Neural cell (in vitro differentiated cells): ENCODE results near the gene RBM20. TPM values are rescaled to one million over a fixed set of nuclear protein-coding genes. Genes with fewer than 3 reads are reported as not detected.

Experiments
- H2AFZ ChIP-seq: fragments of 200-600, 300-800 bp; sonication (generic), shearing (Covaris generic); 2 replicates; pipeline ENCODE4 v1.6.0; 2014; ENCODE audit warnings: low read depth, mild to moderate bottlenecking, antibody characterized with exemption, low read length, moderate library complexity
- H3F3A ChIP-seq: fragments of 200-600 bp; shearing (Covaris generic); 2 replicates; pipeline ENCODE4 v1.6.1; 2016; ENCODE audit warnings: mild to moderate bottlenecking, moderate library complexity, mixed read lengths, antibody characterized with exemption, low read length; ENCODE audit not compliant: insufficient read depth, poor library complexity, severe bottlenecking
- H3K27ac ChIP-seq: fragments of 200-600, 300-800 bp; sonication (generic), shearing (Covaris generic); 2 replicates; pipeline ENCODE4 v1.5.1; 2014; ENCODE audit warnings: mild to moderate bottlenecking, low read length, moderate library complexity
- H3K27me3 ChIP-seq: fragments of 300-800, 200-600 bp; sonication (generic), shearing (Covaris generic); 2 replicates; pipeline ENCODE4 v1.6.0; 2014; ENCODE audit warnings: mild to moderate bottlenecking, low read depth, low read length, moderate library complexity; ENCODE audit not compliant: insufficient read depth
- H3K36me3 ChIP-seq: fragments of 300-800, 200-600 bp; sonication (generic), shearing (Covaris generic); 2 replicates; pipeline ENCODE4 v1.5.1; 2014; ENCODE audit warnings: mild to moderate bottlenecking, antibody characterized with exemption, low read length, moderate library complexity; ENCODE audit not compliant: insufficient read depth
- H3K4me2 ChIP-seq: fragments of 300-800, 200-600 bp; sonication (generic), shearing (Covaris generic); 2 replicates; pipeline ENCODE4 v1.6.0; 2014; ENCODE audit warnings: mild to moderate bottlenecking, low read length
- H3K4me3 ChIP-seq: fragments of 300-800, 200-600 bp; sonication (generic), shearing (Covaris generic); 2 replicates; pipeline ENCODE4 v1.5.1; 2014; ENCODE audit warnings: mild to moderate bottlenecking, low read length, moderate library complexity
- H3K79me2 ChIP-seq: fragments of 200-600 bp; shearing (Covaris generic); replicated peaks from 2 replicates; pipeline ENCODE4 v1.6.0; 2014; ENCODE audit warnings: mild to moderate bottlenecking, low read length, moderate library complexity; ENCODE audit not compliant: insufficient read depth
- H3K9ac ChIP-seq: fragments of 300-800, 200-600 bp; sonication (generic), shearing (Covaris generic); 2 replicates; pipeline ENCODE4 v1.6.1; 2016; ENCODE audit warnings: mild to moderate bottlenecking, low read length, mixed read lengths
- H3K9me2 ChIP-seq: fragments of 200-600 bp; shearing (Covaris generic); 2 replicates; pipeline ENCODE4 v1.6.1; 2016; ENCODE audit warnings: mild to moderate bottlenecking, low read length, mixed read lengths; ENCODE audit not compliant: insufficient read depth
- H3K9me3 ChIP-seq: fragments of 200-600, 300-800 bp; sonication (generic), shearing (Covaris generic); 2 replicates; pipeline ENCODE4 v1.6.1; 2016; ENCODE audit warnings: mild to moderate bottlenecking, mixed run types, low read length, moderate library complexity, mixed read lengths
- H4K20me1 ChIP-seq: fragments of 200-600 bp; shearing (Covaris generic); 2 replicates; pipeline ENCODE4 v1.6.1; 2016; ENCODE audit warnings: mild to moderate bottlenecking, mixed run types; ENCODE audit not compliant: insufficient read depth
- EP300 ChIP-seq: fragments of 450-650 bp; conservative IDR thresholded peaks from 2 replicates; pipeline ENCODE4 v1.6.1; 2014; ENCODE audit warnings: antibody characterized with exemption, mild to moderate bottlenecking, moderate library complexity; ENCODE audit not compliant: poor library complexity, severe bottlenecking
- EZH2 ChIP-seq: fragments of 200-600, 300-800 bp; shearing (Covaris generic), sonication (generic); IDR thresholded peaks from 2 replicates; pipeline ENCODE4 v1.6.1; 2014; ENCODE audit warnings: antibody characterized with exemption, low read length, borderline replicate concordance, mild to moderate bottlenecking; ENCODE audit not compliant: insufficient read depth, poor library complexity, severe bottlenecking
- MXI1 ChIP-seq: fragments of 450-650 bp; conservative IDR thresholded peaks from 2 replicates; pipeline ENCODE4 v1.6.1; 2014; ENCODE audit warnings: antibody characterized with exemption, mild to moderate bottlenecking; ENCODE audit not compliant: poor library complexity, severe bottlenecking
- POLR2AphosphoS5 ChIP-seq: IDR thresholded peaks from 2 replicates; pipeline ENCODE4 v1.6.1; 2012
- RAD21 ChIP-seq: fragments of 450-650 bp; conservative IDR thresholded peaks from 2 replicates; pipeline ENCODE4 v1.6.1; 2014; ENCODE audit warnings: antibody characterized with exemption, mild to moderate bottlenecking, moderate library complexity
- SMC3 ChIP-seq: fragments of 450-650 bp; conservative IDR thresholded peaks from 2 replicates; pipeline ENCODE4 v1.6.1; 2014; ENCODE audit warnings: antibody characterized with exemption, mild to moderate bottlenecking, moderate library complexity; ENCODE audit not compliant: poor library complexity
- TAF1 ChIP-seq: IDR thresholded peaks from 2 replicates; pipeline ENCODE4 v1.6.1; 2012; ENCODE audit warnings: low read depth
- polyA plus RNA-seq: library from polyadenylated mRNA; depleted of rRNA; stranded (reverse); fragments of >200 nt; gene quantifications from 2 replicates; pipeline ENCODE4 v1.2.3, GENCODE V29; 2014
- TF ChIP-seq, protein P1 (sequence below): IDR thresholded peaks from 2 replicates; pipeline ENCODE4 v1.6.1; 2012; ENCODE audit warnings: borderline replicate concordance
- TF ChIP-seq, protein P2 (sequence below): fragments of 450-650 bp; IDR thresholded peaks from 2 replicates; pipeline ENCODE4 v1.5.1; 2014; ENCODE audit warnings: antibody characterized with exemption, mild to moderate bottlenecking, moderate library complexity; ENCODE audit not compliant: poor library complexity, severe bottlenecking

RBM20 gene
- polyA plus RNA-seq, 1 donor from 2014 or later: 0.07 TPM

DNA sequence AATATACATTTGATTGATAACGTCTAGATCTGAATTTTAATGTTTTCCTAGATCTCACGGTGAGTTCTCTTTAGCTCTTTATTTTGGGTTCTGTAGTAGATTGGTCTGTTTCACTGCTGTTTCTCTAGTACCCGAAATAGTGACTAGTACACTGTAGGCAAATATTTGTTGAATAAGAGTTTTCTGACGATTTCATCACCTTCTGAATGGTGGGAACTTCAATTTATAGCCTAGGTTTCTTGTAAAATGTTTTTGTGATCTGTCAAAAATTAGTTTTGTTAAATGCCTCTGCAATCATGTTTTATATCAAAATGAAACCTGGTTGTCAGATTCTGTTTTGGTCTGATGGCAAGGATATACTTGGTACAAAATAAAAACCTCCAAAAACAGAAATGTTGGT lies 237.8 kb downstream of the RBM20 start:
- TF ChIP-seq MXI1: no peak
- no peaks in the 10 kb centered on the region for H3F3A ChIP-seq
- H3K27ac ChIP-seq: no peak overlapping the region
- no peak overlapping the region for H3K9ac ChIP-seq
- peaks cover 8% of the 10 kb centered on the region for H3K79me2 ChIP-seq
- no peak overlapping the region for H3K4me3 ChIP-seq
- H3K36me3 ChIP-seq: peaks cover 3% of the 10 kb centered on the region
- no peaks in the 10 kb centered on the region for H4K20me1 ChIP-seq
- H3K9me3 ChIP-seq: no peaks in the 10 kb centered on the region
- no peak overlapping the region for H3K4me2 ChIP-seq
- H2AFZ ChIP-seq: no peak overlapping the region
- H3K27me3 ChIP-seq: no peaks in the 10 kb centered on the region
- no peaks in the 10 kb centered on the region for H3K9me2 ChIP-seq

DNA sequence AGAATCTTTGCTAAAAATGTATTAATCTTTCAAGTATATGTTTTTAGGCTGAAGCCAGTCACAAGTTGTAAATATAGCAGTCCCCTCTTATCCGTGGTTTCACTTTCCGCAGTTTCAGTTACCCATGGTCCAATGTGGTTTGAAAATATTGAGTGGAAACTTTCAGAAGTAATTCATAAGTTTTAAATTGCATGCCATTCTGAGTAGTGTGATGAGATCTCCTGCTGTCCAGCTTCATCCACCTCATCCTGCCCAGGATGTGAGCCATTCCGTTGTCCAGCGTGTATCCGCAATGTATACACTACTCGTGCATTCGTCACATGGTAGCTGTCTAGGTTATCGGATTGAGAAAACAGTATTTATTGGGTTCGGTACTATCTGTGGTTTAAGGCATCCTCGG lies 239.8 kb downstream of the RBM20 start:
- no peaks in the 10 kb centered on the region for H4K20me1 ChIP-seq
- H3K36me3 ChIP-seq: peaks cover 15% of the 10 kb centered on the region
- H3K9me2 ChIP-seq: no peaks in the 10 kb centered on the region
- TF ChIP-seq, protein P1, sequence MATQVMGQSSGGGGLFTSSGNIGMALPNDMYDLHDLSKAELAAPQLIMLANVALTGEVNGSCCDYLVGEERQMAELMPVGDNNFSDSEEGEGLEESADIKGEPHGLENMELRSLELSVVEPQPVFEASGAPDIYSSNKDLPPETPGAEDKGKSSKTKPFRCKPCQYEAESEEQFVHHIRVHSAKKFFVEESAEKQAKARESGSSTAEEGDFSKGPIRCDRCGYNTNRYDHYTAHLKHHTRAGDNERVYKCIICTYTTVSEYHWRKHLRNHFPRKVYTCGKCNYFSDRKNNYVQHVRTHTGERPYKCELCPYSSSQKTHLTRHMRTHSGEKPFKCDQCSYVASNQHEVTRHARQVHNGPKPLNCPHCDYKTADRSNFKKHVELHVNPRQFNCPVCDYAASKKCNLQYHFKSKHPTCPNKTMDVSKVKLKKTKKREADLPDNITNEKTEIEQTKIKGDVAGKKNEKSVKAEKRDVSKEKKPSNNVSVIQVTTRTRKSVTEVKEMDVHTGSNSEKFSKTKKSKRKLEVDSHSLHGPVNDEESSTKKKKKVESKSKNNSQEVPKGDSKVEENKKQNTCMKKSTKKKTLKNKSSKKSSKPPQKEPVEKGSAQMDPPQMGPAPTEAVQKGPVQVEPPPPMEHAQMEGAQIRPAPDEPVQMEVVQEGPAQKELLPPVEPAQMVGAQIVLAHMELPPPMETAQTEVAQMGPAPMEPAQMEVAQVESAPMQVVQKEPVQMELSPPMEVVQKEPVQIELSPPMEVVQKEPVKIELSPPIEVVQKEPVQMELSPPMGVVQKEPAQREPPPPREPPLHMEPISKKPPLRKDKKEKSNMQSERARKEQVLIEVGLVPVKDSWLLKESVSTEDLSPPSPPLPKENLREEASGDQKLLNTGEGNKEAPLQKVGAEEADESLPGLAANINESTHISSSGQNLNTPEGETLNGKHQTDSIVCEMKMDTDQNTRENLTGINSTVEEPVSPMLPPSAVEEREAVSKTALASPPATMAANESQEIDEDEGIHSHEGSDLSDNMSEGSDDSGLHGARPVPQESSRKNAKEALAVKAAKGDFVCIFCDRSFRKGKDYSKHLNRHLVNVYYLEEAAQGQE: no peak
- no peak for TF ChIP-seq EZH2
- no peak for TF ChIP-seq SMC3
- TF ChIP-seq RAD21: no peak
- TF ChIP-seq POLR2AphosphoS5: no peak
- TF ChIP-seq TAF1: no peak
- H3K27me3 ChIP-seq: no peaks in the 10 kb centered on the region
- no peaks in the 10 kb centered on the region for H3K9me3 ChIP-seq
- no peaks in the 10 kb centered on the region for H3K79me2 ChIP-seq
- H3K4me3 ChIP-seq: no peak overlapping the region
- H3K27ac ChIP-seq: no peak overlapping the region
- no peak overlapping the region for H2AFZ ChIP-seq
- no peaks in the 10 kb centered on the region for H3F3A ChIP-seq
- H3K4me2 ChIP-seq: no peak overlapping the region
- H3K9ac ChIP-seq: no peak overlapping the region

DNA sequence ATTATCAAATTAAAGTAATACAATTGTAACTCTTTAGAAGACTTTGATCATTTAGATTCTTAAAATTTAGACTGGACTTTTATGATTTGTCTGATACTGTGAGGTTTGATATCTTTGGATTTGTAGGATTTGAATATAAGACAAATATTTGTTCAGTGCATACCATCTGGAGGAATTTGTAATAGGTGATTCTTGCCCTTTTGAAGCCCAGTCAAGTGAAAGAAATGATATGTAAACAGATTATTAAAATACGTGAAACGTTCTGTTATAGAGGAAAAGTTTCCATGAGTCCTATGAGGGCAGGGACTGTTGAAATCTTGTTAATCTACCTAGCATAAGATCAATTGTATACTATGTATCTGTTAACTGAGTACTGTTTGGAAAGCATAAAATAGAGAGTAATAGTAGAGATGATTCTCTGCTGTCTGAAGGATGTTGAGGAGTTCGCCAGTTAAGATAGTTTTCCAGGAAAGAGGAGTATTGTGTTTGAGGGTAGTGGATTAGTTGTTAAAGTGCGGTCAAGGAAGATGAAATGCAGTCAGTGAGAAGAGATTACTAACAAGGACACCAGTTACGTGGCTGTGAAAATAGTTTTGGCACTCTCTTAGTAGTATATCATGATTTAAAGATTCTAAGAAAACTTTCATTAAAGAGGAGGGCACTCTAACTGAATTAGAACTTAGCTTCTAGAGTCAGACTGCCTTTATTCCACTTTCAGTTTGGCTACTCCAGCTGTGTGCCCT lies 242.0 kb downstream of the RBM20 start:
- Histone ChIP-seq H2AFZ (no peak overlapping the region), H3K36me3 (peaks cover 15% of the 10 kb centered on the region), H3F3A (no peaks in the 10 kb centered on the region), H3K4me2 (no peak overlapping the region), H3K27ac (no peak overlapping the region), H3K9me3 (no peaks in the 10 kb centered on the region), H3K4me3 (no peak overlapping the region), H3K9me2 (no peaks in the 10 kb centered on the region), H3K9ac (no peak overlapping the region), H3K79me2 (no peaks in the 10 kb centered on the region), H4K20me1 (no peaks in the 10 kb centered on the region), H3K27me3 (no peaks in the 10 kb centered on the region)
- TF ChIP-seq EP300 (no peak), TAF1 (no peak), EZH2 (no peak), RAD21 (no peak), SMC3 (no peak), POLR2AphosphoS5 (no peak), MXI1 (no peak)
- TF ChIP-seq, protein P2, sequence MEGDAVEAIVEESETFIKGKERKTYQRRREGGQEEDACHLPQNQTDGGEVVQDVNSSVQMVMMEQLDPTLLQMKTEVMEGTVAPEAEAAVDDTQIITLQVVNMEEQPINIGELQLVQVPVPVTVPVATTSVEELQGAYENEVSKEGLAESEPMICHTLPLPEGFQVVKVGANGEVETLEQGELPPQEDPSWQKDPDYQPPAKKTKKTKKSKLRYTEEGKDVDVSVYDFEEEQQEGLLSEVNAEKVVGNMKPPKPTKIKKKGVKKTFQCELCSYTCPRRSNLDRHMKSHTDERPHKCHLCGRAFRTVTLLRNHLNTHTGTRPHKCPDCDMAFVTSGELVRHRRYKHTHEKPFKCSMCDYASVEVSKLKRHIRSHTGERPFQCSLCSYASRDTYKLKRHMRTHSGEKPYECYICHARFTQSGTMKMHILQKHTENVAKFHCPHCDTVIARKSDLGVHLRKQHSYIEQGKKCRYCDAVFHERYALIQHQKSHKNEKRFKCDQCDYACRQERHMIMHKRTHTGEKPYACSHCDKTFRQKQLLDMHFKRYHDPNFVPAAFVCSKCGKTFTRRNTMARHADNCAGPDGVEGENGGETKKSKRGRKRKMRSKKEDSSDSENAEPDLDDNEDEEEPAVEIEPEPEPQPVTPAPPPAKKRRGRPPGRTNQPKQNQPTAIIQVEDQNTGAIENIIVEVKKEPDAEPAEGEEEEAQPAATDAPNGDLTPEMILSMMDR: no peak
- TF ChIP-seq, protein P1: no peak
